HEK293T (cell line): ENCODE data around the gene ZFP42.

Experiments used
- ARNT ChIP-seq: fragments of 450-650 bp; IDR thresholded peaks from 2 replicates; pipeline ENCODE4 v1.6.1; 2017; ENCODE audit warnings: mild to moderate bottlenecking
- FOXA1 ChIP-seq: fragments of 450-650 bp; IDR thresholded peaks from 2 replicates; pipeline ENCODE4 v1.6.1; 2016; ENCODE audit warnings: mild to moderate bottlenecking
- FOXM1 ChIP-seq: fragments of 450-650 bp; IDR thresholded peaks from 2 replicates; pipeline ENCODE4 v1.6.1; 2017; ENCODE audit warnings: mild to moderate bottlenecking, borderline replicate concordance
- HDGF ChIP-seq: fragments of 450-650 bp; IDR thresholded peaks from 2 replicates; pipeline ENCODE4 v1.6.1; 2017; ENCODE audit warnings: antibody characterized with exemption, borderline replicate concordance
- L3MBTL2 ChIP-seq: fragments of 450-650 bp; conservative IDR thresholded peaks from 2 replicates; pipeline ENCODE4 v1.6.1; 2016; ENCODE audit warnings: mild to moderate bottlenecking
- NFRKB ChIP-seq: fragments of 450-650 bp; IDR thresholded peaks from 2 replicates; pipeline ENCODE4 v1.6.1; 2016; ENCODE audit warnings: mild to moderate bottlenecking, moderate library complexity
- TARDBP ChIP-seq: fragments of 450-650 bp; IDR thresholded peaks from 2 replicates; pipeline ENCODE4 v1.6.1; 2016
- TF ChIP-seq, protein P1 (sequence below): fragments of 450-650 bp; IDR thresholded peaks from 2 replicates; pipeline ENCODE4 v1.6.1; 2016

- TF ChIP-seq FOXA1 (no peak), FOXM1 (no peak), ARNT (no peak), NFRKB (no peak), TARDBP (no peak), HDGF (no peak), L3MBTL2 (no peak)
- TF ChIP-seq, protein P1, sequence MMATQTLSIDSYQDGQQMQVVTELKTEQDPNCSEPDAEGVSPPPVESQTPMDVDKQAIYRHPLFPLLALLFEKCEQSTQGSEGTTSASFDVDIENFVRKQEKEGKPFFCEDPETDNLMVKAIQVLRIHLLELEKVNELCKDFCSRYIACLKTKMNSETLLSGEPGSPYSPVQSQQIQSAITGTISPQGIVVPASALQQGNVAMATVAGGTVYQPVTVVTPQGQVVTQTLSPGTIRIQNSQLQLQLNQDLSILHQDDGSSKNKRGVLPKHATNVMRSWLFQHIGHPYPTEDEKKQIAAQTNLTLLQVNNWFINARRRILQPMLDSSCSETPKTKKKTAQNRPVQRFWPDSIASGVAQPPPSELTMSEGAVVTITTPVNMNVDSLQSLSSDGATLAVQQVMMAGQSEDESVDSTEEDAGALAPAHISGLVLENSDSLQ, result no peak
Observed at GRCh38 chr4:188002751-188003150, 7.2 kb downstream of the ZFP42 start.
